Activated naive CD4-positive, alpha-beta T cell treated with anti-CD3 and anti-CD28 coated beads for 36 hours (primary cell): ENCODE data around the gene TUBB2B. TPM values are rescaled to one million over a fixed set of nuclear protein-coding genes. Genes with fewer than 3 reads are reported as not detected.
"Not testable (repeated sequence)": the region's sequence is repeated elsewhere in the genome, so short reads cannot be mapped to it uniquely, and the experiment has no call there.

Experiments used
- CTCF ChIA-PET: fragments of 350-600 bp; sonication (Branson Sonifier 250); formaldehyde crosslinking; loops from one replicate; lab custom pipeline; 2021; ENCODE audit warnings: antibody characterized with exemption; lab: Charles Lee
- DNase-seq: peaks from one replicate; pipeline ENCODE4 v3.0.0-alpha.2; 2020
- H3K27ac Mint-ChIP-seq: one replicate; pipeline ENCODE4 v1.8.0; 2021; ENCODE audit warnings: mild to moderate bottlenecking, mixed read lengths
- H3K27me3 Mint-ChIP-seq: one replicate; pipeline ENCODE4 v1.8.0; 2021; ENCODE audit warnings: low read depth, mixed read lengths
- H3K36me3 Mint-ChIP-seq: one replicate; pipeline ENCODE4 v1.8.0; 2021; ENCODE audit warnings: low read depth, mixed read lengths
- H3K4me1 Mint-ChIP-seq: one replicate; pipeline ENCODE4 v1.8.0; 2021; ENCODE audit warnings: low read depth, mixed read lengths
- H3K4me3 Mint-ChIP-seq: one replicate; pipeline ENCODE4 v1.8.0; 2021; ENCODE audit warnings: mild to moderate bottlenecking, moderate library complexity, mixed read lengths
- H3K9me3 Mint-ChIP-seq: one replicate; pipeline ENCODE4 v1.8.0; 2021; ENCODE audit warnings: mixed read lengths
- intact Hi-C: fragments of 100-400 bp; cut with micrococcal nuclease; formaldehyde crosslinking; loops from one replicate; pipeline ENCODE4 v1.15.1; 2023
- total RNA-seq, 2 experiments: library from RNA; stranded (reverse); gene quantifications; one replicate each; pipeline ENCODE4 v1.2.3, GENCODE V29; 2021

Gene TUBB2B
- total RNA-seq, 2 experiments from 2014 or later, result 0.12 TPM; not detected in 1

DNA sequence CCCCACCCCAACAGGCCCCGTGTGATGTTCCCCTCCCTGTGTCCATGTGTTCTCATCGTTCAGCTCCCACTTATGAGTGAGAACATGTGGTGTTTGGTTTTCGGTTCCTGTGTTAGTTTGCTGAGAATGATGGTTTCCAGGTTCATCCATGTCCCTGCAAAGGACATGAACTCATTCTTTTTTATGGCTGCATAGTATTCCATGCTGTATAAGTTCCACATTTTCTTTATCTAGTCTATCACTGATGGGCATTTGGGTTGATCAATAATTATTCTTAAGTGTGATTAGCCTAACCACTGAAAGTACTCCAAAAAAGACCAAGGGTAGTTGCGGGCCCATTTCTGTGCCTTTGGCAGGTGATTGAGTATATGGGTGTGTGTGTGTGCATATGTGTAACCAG lies 14.3 kb upstream of the TUBB2B start:
- DNase-seq, H3K36me3 Mint-ChIP-seq, H3K4me1 Mint-ChIP-seq, H3K27ac Mint-ChIP-seq, H3K4me3 Mint-ChIP-seq, H3K9me3 Mint-ChIP-seq, intact Hi-C loops: not testable (repeated sequence)
- CTCF ChIA-PET, result interaction anchor here (3.0 kb wide), 1 partner anchor 10 kb away, joined by 12 read pairs; no protein-coding TSS in a partner anchor
- peaks cover 29% of the 10 kb centered on the region for H3K27me3 Mint-ChIP-seq

- intact Hi-C loops, result no loop called here
- H3K9me3 Mint-ChIP-seq, result no peaks in the 10 kb centered on the region
- H3K27ac Mint-ChIP-seq, result no peak overlapping the region
- DNase-seq, result no peak
- no peaks in the 10 kb centered on the region for H3K4me1 Mint-ChIP-seq
- no peaks in the 10 kb centered on the region for H3K36me3 Mint-ChIP-seq
- H3K4me3 Mint-ChIP-seq, result no peak overlapping the region
- CTCF ChIA-PET, result interaction anchor here (3.0 kb wide), 1 partner anchor 11 kb away, joined by 12 read pairs; no protein-coding TSS in a partner anchor
- peaks cover 37% of the 10 kb centered on the region for H3K27me3 Mint-ChIP-seq
Observed at GRCh38 chr6:3240595-3240994, 13.1 kb upstream of the TUBB2B start.

DNA sequence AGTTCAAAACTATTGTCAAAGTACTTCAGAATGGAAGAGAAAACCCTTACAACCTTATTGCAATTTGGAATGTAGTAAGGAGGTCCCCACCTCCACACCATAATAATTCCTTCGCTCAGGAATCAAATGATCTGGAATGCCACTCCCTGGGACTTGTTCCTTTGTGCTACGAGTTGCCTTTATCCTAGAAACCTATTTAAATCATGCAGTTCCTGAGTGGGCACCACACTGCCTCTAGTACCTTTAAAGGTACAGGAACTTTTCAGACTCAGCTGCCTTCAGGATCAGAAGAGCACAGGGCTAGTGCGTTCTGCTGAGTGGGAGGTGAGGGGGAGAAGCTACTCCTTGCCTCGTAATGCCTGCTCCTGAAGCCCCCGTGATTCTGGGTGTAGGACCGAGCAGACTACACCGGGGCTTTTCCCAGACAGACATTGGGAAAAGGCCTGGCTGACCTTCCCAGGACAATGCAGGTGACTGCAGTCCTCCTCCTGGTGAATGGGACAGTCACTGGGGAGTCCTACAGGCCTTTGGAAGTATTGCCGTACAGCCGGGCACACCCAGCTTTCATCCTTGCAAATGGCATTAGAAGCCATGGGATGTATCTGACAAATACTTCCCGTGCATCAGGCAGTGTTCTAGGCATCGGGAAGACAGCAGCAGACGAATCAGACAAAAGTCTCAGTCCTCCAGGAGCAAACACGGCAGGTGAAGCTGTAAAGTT lies 11.8 kb upstream of the TUBB2B start:
- Mint-ChIP-seq H3K27ac (no peak overlapping the region), H3K27me3 (peaks cover 36% of the 10 kb centered on the region), H3K36me3 (no peaks in the 10 kb centered on the region), H3K4me3 (no peak overlapping the region), H3K9me3 (no peaks in the 10 kb centered on the region), H3K4me1 (no peaks in the 10 kb centered on the region)
- DNase-seq, result no peak
- intact Hi-C loops, result no loop called here
- CTCF ChIA-PET, result interaction anchor here (0.6 to 3.0 kb wide), 2 partner anchors 12 to 166 kb away, joined by 3 to 12 read pairs; no protein-coding TSS in a partner anchor

DNA sequence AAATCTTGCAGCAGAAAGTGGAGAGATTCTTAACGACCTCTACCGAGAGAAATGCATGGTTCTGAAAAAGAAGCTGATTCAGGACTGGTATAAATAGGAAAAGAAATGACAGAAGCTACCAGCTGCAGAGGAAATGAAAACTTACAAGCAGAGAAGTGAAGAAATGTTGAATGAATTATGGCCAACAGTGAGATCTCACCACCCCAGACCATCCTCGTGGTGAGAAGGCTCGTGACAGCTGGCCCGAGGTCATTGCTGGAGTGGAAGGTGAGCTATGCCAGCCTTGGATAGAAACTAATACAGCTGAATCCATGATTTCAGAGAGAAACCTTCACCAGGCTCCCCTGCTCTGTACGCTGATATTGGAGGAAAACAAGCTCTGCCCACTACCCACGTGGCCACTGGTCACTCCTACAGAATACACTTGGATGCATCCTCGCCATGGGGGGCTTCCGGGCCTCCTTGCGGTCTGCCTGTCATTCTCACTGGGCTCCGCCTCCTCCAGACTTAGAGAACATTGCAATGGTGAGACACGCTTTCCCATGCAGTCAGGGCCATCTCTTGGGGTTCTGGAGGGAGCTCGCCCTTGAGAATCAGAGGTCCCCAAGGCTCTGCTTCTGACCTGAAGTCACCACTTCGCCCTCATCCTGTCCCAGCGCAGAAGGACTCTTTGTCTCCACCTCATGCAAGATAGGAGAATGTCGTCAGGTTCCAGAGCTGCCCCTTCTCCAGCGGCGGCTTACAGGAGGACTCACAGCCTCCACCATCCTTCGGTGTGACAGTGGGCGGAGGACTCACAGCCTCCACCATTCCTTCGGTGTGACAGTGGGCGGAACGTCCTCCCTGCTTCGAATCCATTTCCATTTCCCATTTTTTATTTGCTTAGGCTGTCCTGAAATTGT lies 10.6 kb upstream of the TUBB2B start:
- Mint-ChIP-seq H3K9me3 (no peaks in the 10 kb centered on the region), H3K4me1 (no peaks in the 10 kb centered on the region), H3K27ac (no peak overlapping the region), H3K27me3 (peaks cover 40% of the 10 kb centered on the region), H3K36me3 (no peaks in the 10 kb centered on the region), H3K4me3 (no peak overlapping the region)
- DNase-seq, result no peak
- intact Hi-C loops, result no loop called here
- CTCF ChIA-PET, result interaction anchor here (0.6 to 2.8 kb wide), 2 partner anchors 9 to 13 kb away, joined by 3 to 11 read pairs; no protein-coding TSS in a partner anchor

GRCh38 chr6:3236005-3236404 lies 8.6 kb upstream of the TUBB2B start:
- DNase-seq, result no peak
- Mint-ChIP-seq H3K36me3 (no peaks in the 10 kb centered on the region), H3K27ac (no peak overlapping the region), H3K4me3 (no peak overlapping the region), H3K9me3 (no peaks in the 10 kb centered on the region), H3K27me3 (peaks cover 55% of the 10 kb centered on the region), H3K4me1 (peaks cover 10% of the 10 kb centered on the region)
- intact Hi-C loops, result no loop called here
- CTCF ChIA-PET, result interaction anchor here (2.8 kb wide), 1 partner anchor 15 kb away, joined by 11 read pairs; no protein-coding TSS in a partner anchor

- no peak overlapping the region for H3K4me3 Mint-ChIP-seq
- H3K4me1 Mint-ChIP-seq, result peaks cover 13% of the 10 kb centered on the region
- no peaks in the 10 kb centered on the region for H3K36me3 Mint-ChIP-seq
- H3K9me3 Mint-ChIP-seq, result no peaks in the 10 kb centered on the region
- H3K27me3 Mint-ChIP-seq, result peaks cover 59% of the 10 kb centered on the region
- CTCF ChIA-PET, result interaction anchor here (2.8 kb wide), 1 partner anchor 16 kb away, joined by 11 read pairs; no protein-coding TSS in a partner anchor
- DNase-seq, result no peak
- H3K27ac Mint-ChIP-seq, result no peak overlapping the region
- intact Hi-C loops, result no loop called here
Observed at GRCh38 chr6:3235486-3235885, 8.0 kb upstream of the TUBB2B start.

GRCh38 chr6:3233904-3234303 lies 6.5 kb upstream of the TUBB2B start:
- Mint-ChIP-seq H3K27ac (no peak overlapping the region), H3K27me3 (peaks cover 70% of the 10 kb centered on the region), H3K4me3 (no peak overlapping the region), H3K9me3 (no peaks in the 10 kb centered on the region), H3K36me3 (no peaks in the 10 kb centered on the region), H3K4me1 (peaks cover 28% of the 10 kb centered on the region)
- DNase-seq, result no peak
- CTCF ChIA-PET, result interaction anchor here (0.8 kb wide), 1 partner anchor 10 kb away, joined by 3 read pairs; no protein-coding TSS in a partner anchor
- intact Hi-C loops, result no loop called here

DNA sequence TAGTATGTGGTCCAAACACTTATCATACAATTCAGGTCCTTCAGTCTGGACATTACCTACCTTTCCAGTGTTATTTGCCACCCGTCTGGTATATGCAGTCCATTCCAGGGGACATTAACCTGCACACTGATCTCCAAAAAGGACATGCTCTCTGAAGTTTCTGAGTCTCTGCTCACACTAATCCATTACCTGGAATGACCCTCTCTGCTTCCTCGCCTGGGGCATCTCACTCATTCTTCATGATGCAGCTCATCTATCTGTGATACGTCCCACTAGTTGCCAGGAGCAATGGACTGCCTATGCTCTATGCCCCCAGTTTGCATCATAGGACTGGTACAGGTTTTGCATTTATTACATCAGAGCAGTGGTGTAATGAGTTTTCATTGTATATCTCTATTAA lies 5.9 kb upstream of the TUBB2B start:
- intact Hi-C loops, result no loop called here
- peaks cover 69% of the 10 kb centered on the region for H3K27me3 Mint-ChIP-seq
- H3K4me1 Mint-ChIP-seq, result peaks cover 32% of the 10 kb centered on the region
- no peak overlapping the region for H3K4me3 Mint-ChIP-seq
- no peak for DNase-seq
- no peaks in the 10 kb centered on the region for H3K9me3 Mint-ChIP-seq
- H3K27ac Mint-ChIP-seq, result no peak overlapping the region
- H3K36me3 Mint-ChIP-seq, result no peaks in the 10 kb centered on the region
- CTCF ChIA-PET, result interaction anchor here (0.8 kb wide), 1 partner anchor 9 kb away, joined by 3 read pairs; no protein-coding TSS in a partner anchor

- no peak overlapping the region for H3K27ac Mint-ChIP-seq
- intact Hi-C loops, result no loop called here
- H3K4me1 Mint-ChIP-seq, result peaks cover 38% of the 10 kb centered on the region
- no peaks in the 10 kb centered on the region for H3K9me3 Mint-ChIP-seq
- CTCF ChIA-PET, result interaction anchor here (3.3 kb wide), 1 partner anchor 19 kb away, joined by 20 read pairs; no protein-coding TSS in a partner anchor
- H3K36me3 Mint-ChIP-seq, result no peaks in the 10 kb centered on the region
- DNase-seq, result no peak
- H3K27me3 Mint-ChIP-seq, result peaks cover 70% of the 10 kb centered on the region
- H3K4me3 Mint-ChIP-seq, result no peak overlapping the region
Observed at GRCh38 chr6:3232017-3232945, 4.8 kb upstream of the TUBB2B start.

GRCh38 chr6:3231247-3232016 lies 4.0 kb upstream of the TUBB2B start:
- CTCF ChIA-PET, result interaction anchor here (0.6 to 3.3 kb wide), 3 partner anchors 9 to 24 kb away, joined by 3 to 20 read pairs (median 3); no protein-coding TSS in a partner anchor
- peaks cover 72% of the 10 kb centered on the region for H3K27me3 Mint-ChIP-seq
- no peak for DNase-seq

DNA sequence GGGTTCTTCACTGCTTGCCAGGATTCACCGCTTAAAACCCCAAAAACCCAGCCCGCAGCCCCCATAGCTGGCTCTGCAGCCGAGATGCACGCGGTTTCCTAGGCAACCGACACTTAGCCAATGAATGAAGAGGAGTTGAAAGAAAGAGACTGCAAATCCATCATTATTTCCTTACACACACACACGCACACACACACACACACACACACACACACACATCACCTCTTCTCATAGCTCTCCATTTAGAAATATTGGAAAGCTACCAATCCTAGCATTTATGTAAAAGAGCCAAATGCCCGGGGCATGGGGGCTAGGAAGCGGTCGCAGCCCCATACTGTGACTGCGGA lies 3.4 kb upstream of the TUBB2B start:
- no peak for DNase-seq
- H3K36me3 Mint-ChIP-seq, result peaks cover 1% of the 10 kb centered on the region
- no peaks in the 10 kb centered on the region for H3K9me3 Mint-ChIP-seq
- peaks cover 43% of the 10 kb centered on the region for H3K4me1 Mint-ChIP-seq
- CTCF ChIA-PET, result interaction anchor here (0.6 to 3.3 kb wide), 4 partner anchors 8 to 479 kb away, joined by 3 to 20 read pairs (median 3); no protein-coding TSS in a partner anchor
- intact Hi-C loops, result no loop called here
- peak overlapping the region; percentile 50 for H3K4me3 Mint-ChIP-seq
- peaks cover 73% of the 10 kb centered on the region for H3K27me3 Mint-ChIP-seq
- H3K27ac Mint-ChIP-seq, result no peak overlapping the region

More at GRCh38 chr6:3231247-3232016, 4.0 kb upstream of the TUBB2B start:
- intact Hi-C loops, result no loop called here
- peaks cover 1% of the 10 kb centered on the region for H3K36me3 Mint-ChIP-seq
- peaks cover 43% of the 10 kb centered on the region for H3K4me1 Mint-ChIP-seq
- no peak overlapping the region for H3K27ac Mint-ChIP-seq
- H3K4me3 Mint-ChIP-seq, result peak overlapping the region; percentile 50
- no peaks in the 10 kb centered on the region for H3K9me3 Mint-ChIP-seq
